Astrocyte of the spinal cord (primary cell): Measurements from ENCODE around the gene PLXNA2.

ENCODE experiments used
- DNase-seq: peaks from one replicate; pipeline ENCODE4 v3.0.0; 2011; ENCODE audit warnings: low read depth, low spot score
- H3K4me3 ChIP-seq: 2 replicates; pipeline ENCODE4 v1.5.1; 2011; ENCODE audit warnings: low read depth, mild to moderate bottlenecking, low read length, moderate library complexity
- in situ Hi-C: cut with HindIII; loops from 2 replicates; pipeline ENCODE4 v1.10.0; 2017; ENCODE audit warnings: low sequenced_read_pairs
- TF ChIP-seq, protein P1 (sequence below): IDR thresholded peaks from 2 replicates; pipeline ENCODE4 v1.5.1; 2012; ENCODE audit warnings: low read depth, mild to moderate bottlenecking, low read length, inconsistent platforms

Gene PLXNA2

DNA sequence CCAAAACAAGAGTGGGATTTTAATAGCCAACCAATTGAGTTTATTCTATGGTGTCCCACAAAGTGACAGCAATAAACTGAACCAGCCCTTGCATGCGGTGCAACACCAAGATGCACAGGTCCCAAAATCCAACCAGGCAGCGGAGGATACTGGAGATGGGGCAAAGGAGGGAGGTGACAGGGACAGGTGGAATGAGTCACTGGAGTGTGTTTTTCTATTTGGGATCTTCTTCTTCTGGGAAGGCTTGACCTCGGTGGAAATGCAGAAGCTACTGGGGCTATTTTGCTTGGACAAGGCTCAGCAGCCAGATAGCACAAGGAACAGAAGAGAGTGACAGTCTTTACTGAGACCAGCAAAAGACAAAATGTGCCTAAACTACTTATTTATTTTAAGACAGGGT lies 97.5 kb downstream of the PLXNA2 start:
- DNase-seq: no peak
- TF ChIP-seq, protein P1, sequence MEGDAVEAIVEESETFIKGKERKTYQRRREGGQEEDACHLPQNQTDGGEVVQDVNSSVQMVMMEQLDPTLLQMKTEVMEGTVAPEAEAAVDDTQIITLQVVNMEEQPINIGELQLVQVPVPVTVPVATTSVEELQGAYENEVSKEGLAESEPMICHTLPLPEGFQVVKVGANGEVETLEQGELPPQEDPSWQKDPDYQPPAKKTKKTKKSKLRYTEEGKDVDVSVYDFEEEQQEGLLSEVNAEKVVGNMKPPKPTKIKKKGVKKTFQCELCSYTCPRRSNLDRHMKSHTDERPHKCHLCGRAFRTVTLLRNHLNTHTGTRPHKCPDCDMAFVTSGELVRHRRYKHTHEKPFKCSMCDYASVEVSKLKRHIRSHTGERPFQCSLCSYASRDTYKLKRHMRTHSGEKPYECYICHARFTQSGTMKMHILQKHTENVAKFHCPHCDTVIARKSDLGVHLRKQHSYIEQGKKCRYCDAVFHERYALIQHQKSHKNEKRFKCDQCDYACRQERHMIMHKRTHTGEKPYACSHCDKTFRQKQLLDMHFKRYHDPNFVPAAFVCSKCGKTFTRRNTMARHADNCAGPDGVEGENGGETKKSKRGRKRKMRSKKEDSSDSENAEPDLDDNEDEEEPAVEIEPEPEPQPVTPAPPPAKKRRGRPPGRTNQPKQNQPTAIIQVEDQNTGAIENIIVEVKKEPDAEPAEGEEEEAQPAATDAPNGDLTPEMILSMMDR: no peak
- H3K4me3 ChIP-seq: no peak overlapping the region
- in situ Hi-C loops: no loop called here

- in situ Hi-C loops: no loop called here
- TF ChIP-seq, protein P1: no peak
- H3K4me3 ChIP-seq: no peak overlapping the region
- DNase-seq: no peak
Measured at GRCh38 chr1:208145167-208145566, 99.0 kb downstream of the PLXNA2 start.

- in situ Hi-C loops: no loop called here
- no peak for DNase-seq
- TF ChIP-seq, protein P1: no peak
- H3K4me3 ChIP-seq: no peak overlapping the region
Measured at GRCh38 chr1:208142590-208143382, 101.4 kb downstream of the PLXNA2 start.

DNA sequence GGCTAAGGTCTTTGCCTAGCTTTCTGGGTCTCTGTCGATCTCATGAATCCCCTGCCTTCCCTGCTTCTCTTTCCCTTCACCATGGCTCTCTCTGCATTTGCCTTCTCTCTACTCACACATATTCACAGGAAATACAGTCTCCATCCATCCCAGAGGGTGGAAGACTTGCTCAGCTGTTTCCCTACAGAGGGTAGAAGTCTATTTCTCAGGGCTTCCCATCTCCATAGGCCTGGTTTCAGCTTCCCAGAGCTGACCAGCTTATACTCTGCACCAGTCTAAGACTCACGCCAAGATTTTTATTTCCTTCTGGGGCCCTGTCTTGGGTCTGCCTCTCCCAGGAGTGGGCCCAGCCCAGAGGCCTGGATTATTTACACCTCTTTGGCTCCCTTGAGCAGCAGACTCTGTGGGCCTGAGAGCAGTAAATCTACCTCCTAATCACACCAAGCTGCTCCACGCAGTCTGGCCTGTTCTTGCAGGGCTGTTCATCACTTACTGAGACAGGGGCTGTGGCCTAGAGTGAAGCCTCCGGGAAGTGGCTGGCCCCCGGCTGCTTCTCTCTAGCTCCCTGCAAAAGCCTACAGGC lies 102.5 kb downstream of the PLXNA2 start:
- TF ChIP-seq, protein P1: no peak
- in situ Hi-C loops: no loop called here
- DNase-seq: peak; percentile 12
- H3K4me3 ChIP-seq: no peak overlapping the region

DNA sequence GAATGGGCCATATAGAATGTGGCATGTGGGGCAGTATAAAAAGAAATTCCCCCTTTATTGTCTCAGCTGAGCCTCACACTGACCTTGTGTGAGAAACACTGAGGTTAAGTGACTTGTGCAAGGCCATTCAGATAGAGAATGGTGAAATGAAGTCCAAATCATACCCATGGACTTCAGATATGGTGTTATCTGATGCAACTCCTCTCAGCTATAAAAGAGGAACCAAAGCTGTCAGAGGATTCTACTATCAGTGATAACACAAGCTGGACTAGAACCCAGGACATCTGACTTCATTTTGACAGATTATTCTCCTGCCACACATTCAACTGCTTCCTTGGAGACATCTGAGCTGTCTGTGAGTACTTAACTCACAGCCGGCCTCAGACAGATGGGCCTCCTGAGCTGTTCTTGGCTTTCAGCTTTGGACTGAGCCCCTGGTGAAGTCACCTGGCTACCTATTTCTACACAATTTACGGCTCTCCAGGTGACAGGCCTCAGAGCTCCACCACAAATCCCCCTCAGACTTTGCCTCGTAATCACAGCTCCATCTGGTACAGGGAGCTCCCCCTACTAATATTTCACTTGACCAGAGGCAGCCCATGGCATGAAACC lies 104.6 kb downstream of the PLXNA2 start:
- in situ Hi-C loops: no loop called here
- DNase-seq: no peak
- H3K4me3 ChIP-seq: no peak overlapping the region
- TF ChIP-seq, protein P1: no peak

- in situ Hi-C loops: no loop called here
Measured at GRCh38 chr1:208137193-208137592, 107.0 kb downstream of the PLXNA2 start.

More at GRCh38 chr1:208137193-208137592, 107.0 kb downstream of the PLXNA2 start:
- DNase-seq: peak; percentile 66
- no peak overlapping the region for H3K4me3 ChIP-seq
- TF ChIP-seq, protein P1: no peak
